Measurements from ENCODE around the gene EIF4E2. TPM values are rescaled to one million over a fixed set of nuclear protein-coding genes. Genes with fewer than 3 reads are reported as not detected.

Gene EIF4E2
- total RNA-seq, 1 donor from 2014 or later = 17.9 TPM

- Histone ChIP-seq H3K36me3 (no peaks in the 10 kb centered on the region), H3K27me3 (no peaks in the 10 kb centered on the region), H3K27ac (no peak overlapping the region), H3K4me1 (no peaks in the 10 kb centered on the region), H3K9me3 (no peaks in the 10 kb centered on the region), H3K4me3 (no peak overlapping the region)
- intact Hi-C loops (cut with DNase I) = no loop called here
- TF ChIP-seq CTCF (IDR thresholded peaks at IDR 0.05) (peak; percentile 67 to 77 (median 75)), POLR2A (IDR thresholded peaks at IDR 0.05) (no peak), POLR2AphosphoS5 (IDR thresholded peaks at IDR 0.05; ENCODE audit: insufficient read depth in 1 of 2, low read depth in 1 of 2) (no peak)
- DNase-seq (ENCODE audit: extremely low spot score in 2 of 2) = no peak
Observed at GRCh38 chr2:232611559-232612218, 61.2 kb downstream of the EIF4E2 start.

GRCh38 chr2:232613538-232614134 lies 63.1 kb downstream of the EIF4E2 start:
- H3K27ac ChIP-seq = no peak overlapping the region
- H3K36me3 ChIP-seq = no peaks in the 10 kb centered on the region
- no peaks in the 10 kb centered on the region for H3K9me3 ChIP-seq
- H3K27me3 ChIP-seq = no peaks in the 10 kb centered on the region
- no peak for DNase-seq (ENCODE audit: extremely low spot score in 2 of 2)
- TF ChIP-seq POLR2AphosphoS5 (IDR thresholded peaks at IDR 0.05; ENCODE audit: insufficient read depth in 1 of 2, low read depth in 1 of 2) (no peak), POLR2A (IDR thresholded peaks at IDR 0.05) (no peak), CTCF (IDR thresholded peaks at IDR 0.05) (no peak)
- no peak overlapping the region for H3K4me3 ChIP-seq
- intact Hi-C loops (cut with DNase I) = no loop called here
- no peaks in the 10 kb centered on the region for H3K4me1 ChIP-seq

DNA sequence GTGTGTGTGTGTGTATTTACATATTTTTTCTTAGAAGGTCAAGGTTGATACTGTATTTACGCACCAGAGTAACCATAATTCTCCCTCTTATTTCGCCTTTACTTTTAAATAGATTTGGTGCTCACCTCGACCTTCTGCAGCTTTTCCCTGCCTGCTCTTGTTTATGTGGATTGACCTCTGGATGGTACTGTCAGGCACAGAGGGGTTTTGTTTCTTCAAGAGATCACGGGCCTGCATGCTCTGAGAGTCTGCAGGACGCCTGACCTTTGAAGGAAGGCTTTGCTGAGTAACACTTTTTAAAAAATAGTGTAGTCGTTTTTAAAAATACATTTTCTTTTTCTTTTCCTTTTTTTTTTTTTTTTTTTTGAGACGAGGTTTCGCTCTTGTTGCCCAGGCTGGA lies 64.8 kb downstream of the EIF4E2 start:
- DNase-seq (ENCODE audit: extremely low spot score in 2 of 2) = no peak
- no peak overlapping the region for H3K4me3 ChIP-seq
- no peak overlapping the region for H3K27ac ChIP-seq
- H3K4me1 ChIP-seq = no peaks in the 10 kb centered on the region
- H3K27me3 ChIP-seq = no peaks in the 10 kb centered on the region
- TF ChIP-seq CTCF (IDR thresholded peaks at IDR 0.05) (no peak), POLR2A (IDR thresholded peaks at IDR 0.05) (no peak), POLR2AphosphoS5 (IDR thresholded peaks at IDR 0.05; ENCODE audit: insufficient read depth in 1 of 2, low read depth in 1 of 2) (no peak)
- H3K36me3 ChIP-seq = no peaks in the 10 kb centered on the region
- intact Hi-C loops (cut with DNase I) = no loop called here
- H3K9me3 ChIP-seq = no peaks in the 10 kb centered on the region

Other genes starting within 250 kb of the EIF4E2 start
- gene ALPP, start 171.9 kb upstream of the EIF4E2 start, total RNA-seq = not detected
- gene ALPG, start 143.8 kb upstream of the EIF4E2 start, total RNA-seq = not detected
- not detected for gene ALPI, start 94.5 kb upstream of the EIF4E2 start, total RNA-seq
- gene ECEL1, start 62.9 kb upstream of the EIF4E2 start, total RNA-seq = not detected
- gene PRSS56, start 30.3 kb upstream of the EIF4E2 start, total RNA-seq = not detected
- gene CHRND, start 24.5 kb upstream of the EIF4E2 start, total RNA-seq = not detected
- not detected for gene CHRNG, start 11.0 kb upstream of the EIF4E2 start, total RNA-seq
- gene TIGD1, start 132 bp upstream of the EIF4E2 start, total RNA-seq = 1.2 TPM
- gene EFHD1, start 82.9 kb downstream of the EIF4E2 start, total RNA-seq = 22.6 TPM
- gene GIGYF2, start 146.6 kb downstream of the EIF4E2 start, total RNA-seq = 69.0 TPM
- not detected for gene KCNJ13, start 225.9 kb downstream of the EIF4E2 start, total RNA-seq

Data from vagina (tissue), 2 donors.